HG03571 (cell line): Measurements from ENCODE around the gene GLIS1.

Source experiments
- ATAC-seq: cut with Tn5 transposase; IDR thresholded peaks from one replicate; pipeline ENCODE4 v1.9.1; 2021; ENCODE audit not compliant: unreplicated experiment

GLIS1 gene

GRCh38 chr1:53517109-53517508 is 221.9 kb downstream of the GLIS1 start:
- ATAC-seq = no peak

DNA sequence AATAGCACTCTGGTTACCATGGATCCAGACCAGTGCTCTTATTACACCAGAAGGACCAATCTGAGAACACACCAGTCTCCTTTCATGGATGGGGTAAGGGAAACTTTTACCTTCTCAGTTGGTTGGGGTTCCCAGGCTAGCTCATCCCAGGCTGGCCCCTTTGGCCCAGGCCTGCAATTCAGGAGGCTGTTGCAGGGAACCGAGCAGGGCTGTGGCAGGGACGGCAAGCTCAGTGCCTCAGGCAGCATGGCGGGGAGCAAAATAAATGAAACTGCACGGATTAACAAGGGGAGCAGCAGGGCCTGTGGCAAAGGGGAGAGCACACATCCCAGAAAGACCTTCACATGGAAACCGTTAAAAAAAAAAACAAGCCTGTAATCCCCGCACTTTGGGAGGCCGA is 222.8 kb downstream of the GLIS1 start:
- ATAC-seq = no peak

GRCh38 chr1:53514436-53514835 is 224.5 kb downstream of the GLIS1 start:
- no peak for ATAC-seq

- no peak for ATAC-seq
Measured at GRCh38 chr1:53513846-53514245, 225.1 kb downstream of the GLIS1 start.

DNA sequence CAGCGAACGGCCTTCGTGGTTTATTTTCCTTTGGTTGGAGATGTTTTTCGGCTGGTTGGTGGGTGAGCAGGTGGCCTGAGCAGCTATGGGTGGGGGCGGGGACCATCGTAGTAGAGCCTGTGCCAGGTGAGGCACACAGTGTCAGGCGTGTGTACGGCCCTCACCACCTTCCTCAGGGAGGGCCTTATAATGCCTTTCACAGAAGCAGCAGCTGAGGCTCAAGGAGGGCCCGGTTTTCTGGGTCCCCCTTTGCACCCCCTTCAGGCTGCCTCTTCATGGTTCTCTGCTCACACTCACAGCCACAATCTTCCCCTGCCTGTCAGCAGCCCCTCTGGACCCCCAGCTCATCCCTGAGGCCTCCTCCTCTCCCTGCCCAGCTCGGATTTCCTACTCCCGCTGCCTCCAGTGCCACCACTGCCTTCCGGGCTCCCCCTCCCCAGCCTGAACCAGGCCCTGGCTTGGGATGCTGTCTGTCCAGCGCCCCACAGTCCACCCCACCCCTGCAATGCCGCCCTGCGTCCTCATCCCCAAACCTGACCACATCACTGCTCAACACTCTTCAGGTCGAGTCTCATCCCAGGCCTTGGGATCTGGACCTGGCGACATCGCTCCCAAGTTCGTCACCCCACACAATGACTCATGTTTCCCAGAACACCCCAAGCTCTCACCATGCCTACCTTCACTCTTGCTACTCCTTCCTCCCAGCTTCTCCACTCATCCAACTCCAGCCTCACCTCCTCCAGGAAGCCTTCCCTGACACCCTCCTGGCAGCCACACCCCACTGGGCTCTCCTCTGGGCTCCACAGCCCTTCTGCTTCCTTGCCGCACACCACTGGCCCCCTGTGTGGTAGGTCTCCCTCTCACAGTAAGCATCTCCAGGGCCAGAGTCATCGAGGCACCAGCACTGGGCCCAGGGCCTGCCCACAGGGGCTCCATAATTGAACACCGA is 225.9 kb downstream of the GLIS1 start:
- ATAC-seq = no peak

- ATAC-seq = no peak
Measured at GRCh38 chr1:53511933-53512806, 226.8 kb downstream of the GLIS1 start.

GRCh38 chr1:53511323-53511932 is 227.5 kb downstream of the GLIS1 start:
- no peak for ATAC-seq

GRCh38 chr1:53510215-53510614 is 228.7 kb downstream of the GLIS1 start:
- ATAC-seq = no peak

DNA sequence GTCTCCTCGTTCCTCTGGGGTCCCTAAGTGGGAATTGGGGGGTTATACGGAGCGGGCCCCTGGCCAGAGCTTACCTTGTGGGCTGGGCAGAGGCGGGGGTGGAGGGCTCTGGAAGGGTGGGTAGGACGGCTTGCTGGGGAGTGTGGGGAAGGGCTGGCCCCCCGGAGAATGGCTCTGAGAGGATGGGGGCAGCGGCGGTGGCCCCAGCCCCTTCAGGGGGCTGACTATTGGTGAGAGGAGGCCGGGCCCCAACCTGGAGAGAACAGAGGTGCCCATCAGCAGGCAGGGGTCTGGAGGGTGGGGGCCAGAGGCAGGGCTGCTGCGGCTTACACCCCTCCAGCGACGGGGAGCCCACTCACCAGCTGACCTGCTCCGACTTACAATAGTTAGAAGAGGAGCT is 229.2 kb downstream of the GLIS1 start:
- no peak for ATAC-seq

DNA sequence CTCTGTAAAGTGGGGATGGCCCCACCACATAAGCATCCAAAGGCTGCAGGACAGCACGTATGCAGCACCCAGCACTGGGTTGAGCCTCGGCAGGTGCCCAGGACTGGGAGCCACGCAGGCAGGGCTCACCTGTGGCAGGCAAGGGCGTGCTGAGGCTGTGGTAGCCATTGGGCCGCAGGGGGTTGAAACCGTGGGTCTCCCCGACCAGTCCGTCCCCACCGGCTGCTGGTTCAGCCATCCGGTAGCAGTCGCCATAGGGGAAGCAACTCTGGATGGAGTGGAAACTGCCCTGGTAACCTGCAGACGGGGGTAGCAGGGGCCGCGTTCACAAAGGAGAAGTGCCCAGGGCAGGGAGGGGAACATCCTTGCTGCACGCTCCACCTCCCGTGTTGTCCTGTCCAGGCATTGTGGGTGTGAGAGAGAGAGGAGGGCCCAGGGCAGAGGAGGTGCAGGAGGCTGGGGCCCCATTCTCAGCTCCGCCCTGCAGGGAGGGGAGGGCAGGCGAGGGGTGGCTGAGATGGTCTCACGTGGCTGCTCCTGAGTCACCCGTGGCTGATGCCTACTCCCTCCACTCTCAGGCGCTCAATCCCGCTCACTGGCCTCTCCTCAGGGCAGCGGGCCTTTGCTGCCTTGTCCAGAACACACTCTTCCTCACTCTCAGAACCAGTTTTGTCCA is 229.8 kb downstream of the GLIS1 start:
- no peak for ATAC-seq

GRCh38 chr1:53508056-53508990 is 230.6 kb downstream of the GLIS1 start:
- no peak for ATAC-seq

- ATAC-seq = no peak
Measured at GRCh38 chr1:53507116-53507820, 231.7 kb downstream of the GLIS1 start.

- ATAC-seq = no peak
Measured at GRCh38 chr1:53506355-53507050, 232.5 kb downstream of the GLIS1 start.

DNA sequence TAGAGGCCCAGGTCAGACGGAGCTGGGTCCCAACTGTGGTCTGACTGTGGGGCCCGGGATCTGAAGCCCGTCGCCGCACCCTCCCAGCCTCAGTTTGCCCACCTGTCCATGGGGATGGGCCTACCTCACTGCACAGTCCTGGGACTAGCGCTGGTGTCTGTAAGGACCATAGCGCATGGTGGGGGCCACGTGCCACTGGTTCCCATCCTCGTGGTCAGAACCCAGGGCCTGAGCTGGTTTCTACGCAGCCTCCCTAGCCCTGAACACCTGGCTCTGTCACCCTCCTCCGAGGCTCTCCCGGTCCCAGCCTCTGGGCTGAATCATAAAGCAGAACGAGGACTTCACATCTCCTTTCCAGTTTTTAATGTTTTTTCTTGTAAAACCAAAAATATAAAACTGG is 233.1 kb downstream of the GLIS1 start:
- ATAC-seq = no peak

DNA sequence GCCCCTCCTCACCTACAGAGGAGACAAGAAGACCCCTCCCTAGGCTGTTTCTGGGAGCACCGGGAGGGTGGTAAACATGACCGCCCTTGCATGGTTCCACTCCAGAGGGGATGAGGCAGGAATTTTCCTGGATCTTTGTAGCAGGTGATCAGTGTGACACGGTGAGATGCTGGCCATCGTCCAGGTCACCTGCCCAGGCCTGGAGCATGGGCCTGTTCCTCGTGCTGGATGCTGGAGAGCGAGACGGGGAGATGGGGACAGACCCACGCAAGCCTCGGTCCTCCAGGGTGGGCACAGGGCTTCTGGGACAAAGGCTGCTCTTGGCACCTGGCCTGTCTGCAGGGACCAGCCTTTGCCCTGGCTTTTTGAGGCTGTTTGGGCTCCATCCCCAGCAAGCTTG is 233.6 kb downstream of the GLIS1 start:
- ATAC-seq = no peak

DNA sequence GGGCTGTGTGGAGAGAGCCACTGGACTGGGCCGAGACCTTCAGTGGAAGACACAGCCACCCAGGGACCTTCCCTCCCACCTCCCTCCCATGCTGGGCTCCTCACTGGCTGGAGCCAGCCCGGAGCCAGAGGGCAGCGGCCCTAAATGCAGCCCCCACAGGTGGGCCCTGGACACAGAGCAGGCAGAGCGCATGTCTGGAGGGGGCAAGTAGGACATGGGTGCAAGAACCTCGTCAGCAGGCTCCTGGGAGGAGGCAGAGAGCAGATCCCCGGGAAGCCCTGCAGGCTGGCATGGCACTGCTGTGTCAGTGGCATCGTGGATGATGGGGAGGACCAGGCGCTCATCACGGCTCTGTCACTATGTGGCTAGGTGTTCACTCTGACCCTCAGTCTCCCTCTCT is 234.1 kb downstream of the GLIS1 start:
- ATAC-seq = no peak

- no peak for ATAC-seq
Measured at GRCh38 chr1:53503433-53504217, 235.3 kb downstream of the GLIS1 start.
